CMK (cell line): ENCODE data around the gene SUCNR1.
"Not testable (repeated sequence)": the region's sequence is repeated elsewhere in the genome, so short reads cannot be mapped to it uniquely, and the experiment has no call there.

ENCODE experiments used
- DNase-seq: peaks from one replicate; pipeline ENCODE4 v3.0.0-alpha.2; 2010; ENCODE audit warnings: low read depth

The SUCNR1 gene, protein sequence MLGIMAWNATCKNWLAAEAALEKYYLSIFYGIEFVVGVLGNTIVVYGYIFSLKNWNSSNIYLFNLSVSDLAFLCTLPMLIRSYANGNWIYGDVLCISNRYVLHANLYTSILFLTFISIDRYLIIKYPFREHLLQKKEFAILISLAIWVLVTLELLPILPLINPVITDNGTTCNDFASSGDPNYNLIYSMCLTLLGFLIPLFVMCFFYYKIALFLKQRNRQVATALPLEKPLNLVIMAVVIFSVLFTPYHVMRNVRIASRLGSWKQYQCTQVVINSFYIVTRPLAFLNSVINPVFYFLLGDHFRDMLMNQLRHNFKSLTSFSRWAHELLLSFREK

DNA sequence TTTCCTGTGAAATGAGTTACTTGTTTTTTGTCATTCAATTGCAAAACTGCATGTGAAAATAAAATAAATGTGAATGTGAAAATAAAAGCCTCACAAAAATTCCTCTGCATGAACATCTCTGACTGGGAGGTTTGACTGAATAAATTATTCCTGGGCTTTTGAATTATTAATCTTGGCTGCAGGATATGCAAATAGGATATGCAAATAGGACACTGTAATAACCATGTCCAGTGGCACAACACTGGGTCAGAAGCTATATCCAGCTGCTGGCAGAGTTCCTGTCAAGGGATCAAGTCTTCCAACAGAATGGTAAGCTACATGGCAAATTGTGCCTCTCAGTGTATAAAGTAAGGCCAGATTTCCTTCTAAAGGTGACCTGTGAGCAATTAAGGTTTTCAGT is at the start of gene SUCNR1:
Gene SUCNR1 (plus strand): TSS at position 246 of the 400 bp plus-strand sequence. CDS start 6,250 bp downstream, outside the sequence.
- no peak for DNase-seq

DNA sequence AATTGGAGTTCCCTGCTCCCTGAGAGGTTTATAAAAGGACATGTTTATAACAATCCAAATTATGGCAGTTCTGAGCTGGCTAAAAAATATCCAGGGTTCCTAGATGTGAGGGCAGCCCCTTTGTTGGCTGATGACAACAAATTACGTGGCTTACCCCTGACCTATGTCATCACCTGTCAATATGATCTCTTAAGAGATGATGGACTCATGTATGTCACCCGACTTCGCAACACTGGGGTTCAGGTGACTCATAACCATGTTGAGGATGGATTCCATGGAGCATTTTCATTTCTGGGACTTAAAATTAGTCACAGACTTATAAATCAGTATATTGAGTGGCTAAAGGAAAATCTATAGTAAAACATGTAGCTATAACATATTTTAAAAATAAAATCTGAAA is 45.6 kb upstream of the SUCNR1 start:
- no peak for DNase-seq

GRCh38 chr3:151835751-151836525 is 37.5 kb upstream of the SUCNR1 start:
- DNase-seq = no peak

GRCh38 chr3:151837057-151837456 is 36.4 kb upstream of the SUCNR1 start:
- DNase-seq = peak; percentile 11

DNA sequence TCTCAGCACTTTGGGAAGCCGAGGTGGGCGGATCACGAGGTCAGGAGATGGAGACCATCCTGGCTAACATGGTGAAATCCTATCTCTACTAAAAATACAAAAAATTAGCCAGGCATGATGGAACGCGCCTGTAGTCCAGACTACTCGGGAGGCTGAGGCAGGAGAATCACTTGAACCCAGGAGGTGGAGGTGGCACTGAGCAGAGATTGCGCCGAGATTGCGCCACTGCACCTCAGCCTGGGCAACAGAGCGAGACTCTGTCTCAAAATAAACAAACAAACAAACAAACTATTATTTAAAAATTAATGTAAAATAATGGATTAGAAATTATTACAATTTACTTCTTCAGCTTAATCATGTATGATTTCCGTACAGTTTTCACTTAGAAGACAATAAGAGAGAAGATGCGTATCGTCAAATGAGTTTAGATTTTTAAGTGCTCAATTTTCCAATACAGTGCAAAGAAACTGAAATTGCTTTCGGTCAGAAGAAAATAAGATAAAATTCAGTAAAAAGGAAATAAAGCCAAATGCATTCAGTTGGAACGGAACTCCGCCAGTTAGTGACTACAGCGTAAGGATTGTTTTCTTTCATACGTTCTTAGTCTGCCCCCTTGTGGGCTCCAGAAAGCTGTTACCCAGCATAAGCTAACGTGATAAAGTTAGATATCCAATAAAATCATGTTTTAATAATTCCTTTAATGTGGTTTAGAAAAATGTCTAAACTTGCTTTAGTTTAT is 34.7 kb upstream of the SUCNR1 start:
- DNase-seq = peak; percentile 15

DNA sequence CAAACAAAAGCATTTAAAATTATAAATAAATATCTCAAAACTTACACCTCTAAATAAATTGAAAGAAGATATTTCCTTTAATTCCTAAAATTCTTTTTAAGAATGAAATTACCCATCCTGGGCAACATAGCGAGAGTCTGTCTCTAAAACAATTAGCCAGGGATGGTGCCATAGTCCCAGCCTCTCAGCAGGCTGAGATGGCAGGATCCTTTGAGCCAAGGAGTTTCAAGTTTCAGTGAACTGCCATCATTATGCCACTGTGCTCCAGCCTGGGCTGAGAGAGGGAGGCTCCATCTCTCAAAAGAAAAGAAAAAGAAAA is 34.2 kb upstream of the SUCNR1 start:
- DNase-seq = no peak

GRCh38 chr3:151841801-151842200 is 31.6 kb upstream of the SUCNR1 start:
- no peak for DNase-seq

- DNase-seq = no peak
Observed at GRCh38 chr3:151843275-151843674, 30.2 kb upstream of the SUCNR1 start.

DNA sequence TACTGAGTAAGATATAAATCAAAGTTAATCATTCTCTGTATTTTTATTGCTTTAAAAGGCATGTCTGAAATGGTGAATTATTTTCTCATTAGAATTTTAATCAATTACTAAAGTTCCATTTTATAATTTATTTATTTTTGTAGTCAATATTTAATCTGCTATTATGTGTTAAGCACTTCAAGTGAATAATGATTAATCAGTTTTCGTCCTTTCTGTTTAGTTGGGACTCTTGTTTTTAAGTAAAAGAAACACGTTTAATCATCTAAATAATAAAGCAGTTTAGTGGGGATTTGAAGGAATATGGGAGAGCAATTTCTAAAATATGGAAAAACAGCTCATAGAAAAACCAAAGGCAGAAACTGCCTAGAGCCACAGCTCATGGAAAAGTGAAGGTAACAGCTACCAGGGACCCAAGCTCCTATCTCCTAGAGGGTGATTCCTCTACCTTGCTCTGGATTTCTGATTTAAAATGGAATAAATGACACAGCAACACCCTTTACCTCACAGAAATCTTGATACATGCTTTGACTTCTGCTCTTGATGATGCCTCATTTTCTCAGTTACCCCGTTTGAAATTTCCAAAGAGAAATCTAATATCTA is 28.0 kb upstream of the SUCNR1 start:
- no peak for DNase-seq

GRCh38 chr3:151850065-151850464 is 23.4 kb upstream of the SUCNR1 start:
- not testable (repeated sequence) for DNase-seq

- no peak for DNase-seq
Observed at GRCh38 chr3:151852074-151852811, 21.2 kb upstream of the SUCNR1 start.

DNA sequence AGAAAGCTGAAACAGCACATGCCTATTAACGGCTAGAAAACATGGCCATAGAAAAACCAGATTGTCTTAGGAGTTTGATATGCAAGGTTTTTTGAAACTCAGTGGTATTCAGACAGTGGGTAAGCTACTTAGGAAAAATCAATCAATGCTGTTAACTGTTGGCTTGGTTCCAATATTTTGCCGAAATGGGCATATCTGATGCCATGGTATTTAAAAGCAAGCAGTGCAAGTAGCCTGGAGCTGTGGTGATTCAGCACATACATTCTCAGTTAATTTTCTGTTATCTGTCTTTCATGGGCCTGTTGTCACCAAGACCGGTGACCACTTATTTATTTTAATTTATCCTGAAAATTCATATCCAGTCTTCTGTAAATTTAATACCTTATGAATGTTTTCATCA is 17.3 kb upstream of the SUCNR1 start:
- no peak for DNase-seq

DNA sequence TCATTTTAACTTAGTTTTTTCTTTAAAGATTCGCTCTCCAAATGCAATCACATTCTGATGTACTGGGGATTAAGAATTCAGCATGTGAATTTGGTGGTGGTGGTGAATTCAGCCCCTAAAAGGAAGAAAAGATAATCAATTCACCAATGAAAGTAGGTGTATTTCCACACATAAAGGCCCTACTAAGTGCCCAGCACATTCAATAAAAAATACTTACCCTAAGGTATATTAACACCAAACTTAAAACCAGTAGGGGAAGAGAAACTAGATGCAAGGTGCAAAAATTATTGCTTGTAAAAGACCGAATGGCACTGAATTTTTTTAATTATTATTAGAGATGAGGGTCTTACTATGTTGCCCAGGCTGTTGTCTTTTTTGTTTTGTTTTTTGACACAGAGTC is 16.8 kb upstream of the SUCNR1 start:
- DNase-seq = no peak

- DNase-seq = no peak
Observed at GRCh38 chr3:151859233-151859673, 14.2 kb upstream of the SUCNR1 start.

- DNase-seq = no peak
Observed at GRCh38 chr3:151859905-151860304, 13.5 kb upstream of the SUCNR1 start.

DNA sequence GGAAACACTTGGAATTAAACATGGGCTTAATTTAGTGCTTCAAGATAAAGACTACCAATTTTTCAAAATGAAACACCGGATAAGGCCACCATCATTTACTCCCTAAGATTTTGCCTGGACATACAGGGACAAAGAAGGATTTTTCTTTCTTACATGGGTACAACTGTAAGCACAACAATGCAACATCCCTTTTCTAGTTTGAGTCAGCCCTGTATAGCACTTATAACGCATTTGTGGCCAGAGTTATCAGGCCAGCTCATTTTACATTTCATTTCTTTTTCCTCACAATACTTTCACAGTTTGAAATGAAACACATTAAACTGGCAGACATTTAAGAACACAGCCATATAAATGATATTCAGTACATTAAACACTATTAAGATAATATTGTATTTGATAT is 9.8 kb upstream of the SUCNR1 start:
- DNase-seq = no peak

GRCh38 chr3:151864423-151865101 is 8.9 kb upstream of the SUCNR1 start:
- DNase-seq = no peak

DNA sequence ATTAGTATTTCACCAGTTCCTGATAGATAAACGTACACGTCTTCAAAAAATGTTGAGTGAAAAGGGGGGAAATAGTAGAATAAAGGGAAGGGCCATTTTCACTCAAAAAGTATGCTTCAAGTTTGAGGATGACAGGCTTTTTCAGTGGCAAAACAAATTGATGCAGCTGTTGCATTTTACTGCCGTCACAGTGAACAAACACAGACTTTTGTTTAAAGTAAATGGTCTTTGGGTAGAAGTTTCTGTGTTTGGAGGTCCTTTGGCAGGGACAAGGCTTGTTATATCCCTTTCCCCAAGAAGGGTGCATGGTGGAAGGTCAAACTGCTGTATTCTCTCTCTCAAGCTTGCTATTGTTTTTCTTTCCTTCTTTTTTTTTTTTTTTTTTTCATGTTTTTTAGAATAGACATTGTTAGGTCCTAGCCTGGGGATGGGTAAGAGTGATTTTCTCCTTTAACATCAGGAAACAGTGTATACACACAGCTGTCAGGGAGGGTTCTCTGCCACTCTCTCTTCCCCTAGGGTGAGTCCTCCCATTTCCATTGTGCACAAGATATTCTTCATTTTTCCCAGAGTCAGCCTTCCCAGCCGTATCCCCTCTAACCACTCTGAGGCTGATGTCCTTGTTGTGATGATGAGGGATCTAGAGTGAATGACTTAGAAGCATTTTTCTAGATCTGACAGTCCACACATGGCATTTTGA is 6.6 kb upstream of the SUCNR1 start:
- no peak for DNase-seq

GRCh38 chr3:151867666-151868065 is 5.8 kb upstream of the SUCNR1 start:
- DNase-seq = no peak

- DNase-seq = no peak
Observed at GRCh38 chr3:151869181-151869580, 4.3 kb upstream of the SUCNR1 start.
